ENCODE results near the gene SYNCRIP. TPM values are rescaled to one million over a fixed set of nuclear protein-coding genes. Genes with fewer than 3 reads are reported as not detected.

Gene SYNCRIP
- total RNA-seq, 1 donor from 2014 or later = 136 TPM

DNA sequence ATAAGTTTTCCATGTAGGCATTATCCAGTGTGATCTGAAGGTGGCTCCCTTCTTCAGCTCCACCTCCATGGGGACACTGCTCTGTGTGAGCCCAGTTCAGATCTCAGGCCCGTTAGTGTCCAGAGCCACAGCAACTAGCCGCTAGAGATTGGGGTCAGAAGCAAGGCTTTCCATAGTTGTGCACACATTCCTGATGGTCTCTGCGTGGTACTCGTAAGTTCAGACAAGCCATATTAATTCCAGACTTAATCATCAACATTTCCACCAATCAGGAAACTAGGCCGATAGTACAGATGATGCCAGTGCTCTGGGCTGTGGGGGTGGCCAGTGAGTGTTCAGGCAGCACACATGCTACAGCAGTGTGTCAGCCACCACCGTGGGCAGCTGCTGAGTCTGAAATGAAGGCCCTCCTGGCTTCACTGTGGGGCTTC lies 17.5 kb upstream of the SYNCRIP start:
- DNase-seq (ENCODE audit: low read depth) (peak; percentile 98), FAIRE-seq (peak; percentile 99)
- H3K4me3 Mint-ChIP-seq (ENCODE audit: unreplicated experiment) = no peak overlapping the region
- Histone ChIP-seq H3K27me3 (ENCODE audit: insufficient read depth, low read length) (no peaks in the 10 kb centered on the region), H3K27ac (ENCODE audit: low read depth, low read length) (peak overlapping the region; percentile 89), H3K9me3 (ENCODE audit: insufficient read depth, low read depth, low read length) (no peaks in the 10 kb centered on the region), H4K20me1 (ENCODE audit: insufficient read depth, low read length) (no peaks in the 10 kb centered on the region), H3K9ac (ENCODE audit: low read length) (peak overlapping the region; percentile 74), H3K4me3 (ENCODE audit: insufficient read depth, low read depth, low read length) (peak overlapping the region; percentile 27), H3K4me1 (ENCODE audit: insufficient read depth, low read length) (peaks cover 12% of the 10 kb centered on the region), H3K36me3 (ENCODE audit: insufficient read depth, low read length) (no peaks in the 10 kb centered on the region), H2AFZ (ENCODE audit: low read depth, low read length) (peak overlapping the region; percentile 82), H3K79me2 (ENCODE audit: insufficient read depth, low read length) (no peaks in the 10 kb centered on the region), H3K4me2 (ENCODE audit: low read length) (peak overlapping the region; percentile 80)
- H3K36me3 Mint-ChIP-seq (ENCODE audit: low read depth, unreplicated experiment) = peaks cover 2% of the 10 kb centered on the region
- peak overlapping the region; percentile 88 for H3K27ac Mint-ChIP-seq (ENCODE audit: unreplicated experiment)
- H3K4me1 Mint-ChIP-seq (ENCODE audit: low read depth, unreplicated experiment) = peaks cover 12% of the 10 kb centered on the region
- H3K9me3 Mint-ChIP-seq (ENCODE audit: unreplicated experiment) = peaks cover 2% of the 10 kb centered on the region
- TF ChIP-seq, protein P1, sequence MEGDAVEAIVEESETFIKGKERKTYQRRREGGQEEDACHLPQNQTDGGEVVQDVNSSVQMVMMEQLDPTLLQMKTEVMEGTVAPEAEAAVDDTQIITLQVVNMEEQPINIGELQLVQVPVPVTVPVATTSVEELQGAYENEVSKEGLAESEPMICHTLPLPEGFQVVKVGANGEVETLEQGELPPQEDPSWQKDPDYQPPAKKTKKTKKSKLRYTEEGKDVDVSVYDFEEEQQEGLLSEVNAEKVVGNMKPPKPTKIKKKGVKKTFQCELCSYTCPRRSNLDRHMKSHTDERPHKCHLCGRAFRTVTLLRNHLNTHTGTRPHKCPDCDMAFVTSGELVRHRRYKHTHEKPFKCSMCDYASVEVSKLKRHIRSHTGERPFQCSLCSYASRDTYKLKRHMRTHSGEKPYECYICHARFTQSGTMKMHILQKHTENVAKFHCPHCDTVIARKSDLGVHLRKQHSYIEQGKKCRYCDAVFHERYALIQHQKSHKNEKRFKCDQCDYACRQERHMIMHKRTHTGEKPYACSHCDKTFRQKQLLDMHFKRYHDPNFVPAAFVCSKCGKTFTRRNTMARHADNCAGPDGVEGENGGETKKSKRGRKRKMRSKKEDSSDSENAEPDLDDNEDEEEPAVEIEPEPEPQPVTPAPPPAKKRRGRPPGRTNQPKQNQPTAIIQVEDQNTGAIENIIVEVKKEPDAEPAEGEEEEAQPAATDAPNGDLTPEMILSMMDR (IDR thresholded peaks at IDR 0.05; ENCODE audit: insufficient read depth, low read depth, low read length) = no peak
- TF ChIP-seq EZH2 (IDR thresholded peaks at IDR 0.05; ENCODE audit: insufficient read depth, low read length) = no peak
- no peaks in the 10 kb centered on the region for H3K27me3 Mint-ChIP-seq (ENCODE audit: low read depth, unreplicated experiment)

DNA sequence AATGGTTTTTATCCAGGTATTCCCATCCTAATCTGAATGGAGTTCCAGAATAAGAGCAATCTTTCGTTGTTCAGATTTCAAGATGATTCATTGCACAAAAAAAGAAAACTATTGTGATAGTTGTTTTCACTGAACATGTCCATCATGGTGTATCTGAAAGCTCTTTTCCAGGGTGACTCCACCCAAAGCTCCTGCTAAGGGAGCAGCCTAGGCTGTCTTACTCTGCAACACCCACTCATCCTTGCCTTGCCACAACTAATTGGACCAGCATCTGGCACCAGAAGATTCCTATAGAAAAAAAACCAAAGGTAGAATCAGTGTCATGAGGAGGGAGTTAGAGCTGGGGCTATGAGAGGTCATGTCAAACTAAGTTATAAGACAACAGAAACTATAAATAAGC lies 7.9 kb upstream of the SYNCRIP start:
- H3K27ac ChIP-seq (ENCODE audit: low read depth, low read length) = no peak overlapping the region
- DNase-seq (ENCODE audit: low read depth) (no peak), FAIRE-seq (no peak)
- H2AFZ ChIP-seq (ENCODE audit: low read depth, low read length) = no peak overlapping the region
- no peaks in the 10 kb centered on the region for H3K27me3 ChIP-seq (ENCODE audit: insufficient read depth, low read length)
- H3K4me1 Mint-ChIP-seq (ENCODE audit: low read depth, unreplicated experiment) = no peaks in the 10 kb centered on the region
- no peak overlapping the region for H3K4me2 ChIP-seq (ENCODE audit: low read length)
- H3K27me3 Mint-ChIP-seq (ENCODE audit: low read depth, unreplicated experiment) = no peaks in the 10 kb centered on the region
- no peaks in the 10 kb centered on the region for H3K36me3 ChIP-seq (ENCODE audit: insufficient read depth, low read length)
- H3K79me2 ChIP-seq (ENCODE audit: insufficient read depth, low read length) = no peaks in the 10 kb centered on the region
- no peak overlapping the region for H3K9ac ChIP-seq (ENCODE audit: low read length)
- H3K4me3 Mint-ChIP-seq (ENCODE audit: unreplicated experiment) = no peak overlapping the region
- no peaks in the 10 kb centered on the region for H3K36me3 Mint-ChIP-seq (ENCODE audit: low read depth, unreplicated experiment)
- no peaks in the 10 kb centered on the region for H4K20me1 ChIP-seq (ENCODE audit: insufficient read depth, low read length)
- H3K27ac Mint-ChIP-seq (ENCODE audit: unreplicated experiment) = no peak overlapping the region
- TF ChIP-seq EZH2 (IDR thresholded peaks at IDR 0.05; ENCODE audit: insufficient read depth, low read length) = no peak
- TF ChIP-seq, protein P1 (IDR thresholded peaks at IDR 0.05; ENCODE audit: insufficient read depth, low read depth, low read length) = no peak
- H3K9me3 ChIP-seq (ENCODE audit: insufficient read depth, low read depth, low read length) = no peaks in the 10 kb centered on the region
- H3K4me3 ChIP-seq (ENCODE audit: insufficient read depth, low read depth, low read length) = no peak overlapping the region
- peaks cover 2% of the 10 kb centered on the region for H3K9me3 Mint-ChIP-seq (ENCODE audit: unreplicated experiment)
- H3K4me1 ChIP-seq (ENCODE audit: insufficient read depth, low read length) = no peaks in the 10 kb centered on the region

DNA sequence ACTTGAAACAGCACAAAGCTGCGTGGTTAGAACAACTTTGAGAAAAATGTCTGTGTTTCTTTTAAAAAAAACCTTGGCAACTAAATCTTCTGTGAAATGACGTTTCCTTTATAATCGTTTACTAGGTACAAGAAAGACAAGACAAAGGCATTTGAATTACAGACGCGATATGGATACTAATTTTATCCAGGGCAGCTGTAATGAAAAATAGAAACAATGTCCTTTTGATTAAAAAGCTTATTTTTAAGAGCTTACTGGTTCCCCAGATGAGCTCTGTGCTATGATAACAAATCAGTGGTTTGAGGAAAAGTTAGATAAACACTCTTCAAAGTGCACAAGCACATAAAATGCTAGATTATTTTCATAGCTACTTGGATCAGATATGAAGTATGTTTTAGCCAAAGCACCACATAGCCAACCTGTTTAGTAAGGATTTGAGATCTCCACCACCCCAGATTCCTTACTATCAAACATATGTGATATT lies 1.6 kb upstream of the SYNCRIP start:
- peaks cover 2% of the 10 kb centered on the region for H3K9me3 Mint-ChIP-seq (ENCODE audit: unreplicated experiment)
- H3K9ac ChIP-seq (ENCODE audit: low read length) = peak overlapping the region; percentile 97
- peaks cover 3% of the 10 kb centered on the region for H3K36me3 Mint-ChIP-seq (ENCODE audit: low read depth, unreplicated experiment)
- H3K36me3 ChIP-seq (ENCODE audit: insufficient read depth, low read length) = peaks cover 14% of the 10 kb centered on the region
- H3K4me1 ChIP-seq (ENCODE audit: insufficient read depth, low read length) = peaks cover 18% of the 10 kb centered on the region
- DNase-seq (ENCODE audit: low read depth) (no peak), FAIRE-seq (no peak)
- H3K27ac Mint-ChIP-seq (ENCODE audit: unreplicated experiment) = peak overlapping the region; percentile 90
- peak overlapping the region; percentile 99 for H3K27ac ChIP-seq (ENCODE audit: low read depth, low read length)
- peaks cover 33% of the 10 kb centered on the region for H4K20me1 ChIP-seq (ENCODE audit: insufficient read depth, low read length)
- H3K4me3 Mint-ChIP-seq (ENCODE audit: unreplicated experiment) = peak overlapping the region; percentile 90
- no peaks in the 10 kb centered on the region for H3K27me3 ChIP-seq (ENCODE audit: insufficient read depth, low read length)
- no peaks in the 10 kb centered on the region for H3K9me3 ChIP-seq (ENCODE audit: insufficient read depth, low read depth, low read length)
- peak overlapping the region; percentile 81 for H2AFZ ChIP-seq (ENCODE audit: low read depth, low read length)
- H3K4me1 Mint-ChIP-seq (ENCODE audit: low read depth, unreplicated experiment) = peaks cover 17% of the 10 kb centered on the region
- H3K4me3 ChIP-seq (ENCODE audit: insufficient read depth, low read depth, low read length) = peak overlapping the region; percentile 67
- H3K27me3 Mint-ChIP-seq (ENCODE audit: low read depth, unreplicated experiment) = no peaks in the 10 kb centered on the region
- H3K4me2 ChIP-seq (ENCODE audit: low read length) = peak overlapping the region; percentile 85
- TF ChIP-seq, protein P1 (IDR thresholded peaks at IDR 0.05; ENCODE audit: insufficient read depth, low read depth, low read length) = no peak
- no peak for TF ChIP-seq EZH2 (IDR thresholded peaks at IDR 0.05; ENCODE audit: insufficient read depth, low read length)
- peaks cover 35% of the 10 kb centered on the region for H3K79me2 ChIP-seq (ENCODE audit: insufficient read depth, low read length)
